LNCaP clone FGC (cell line): ENCODE results near the gene HSD17B8.

ENCODE experiments used
- DNase-seq: peaks from one replicate; pipeline ENCODE4 v3.0.0-alpha.2; 2011; ENCODE audit warnings: low read depth
- H3K4me3 ChIP-seq: 2 replicates; pipeline ENCODE4 v1.5.1; 2011; ENCODE audit warnings: mild to moderate bottlenecking, low read depth, low read length, control low read depth
- CTCF ChIP-seq: IDR thresholded peaks from 2 replicates; pipeline ENCODE4 v1.5.1; 2012; ENCODE audit warnings: mild to moderate bottlenecking; ENCODE audit not compliant: control insufficient read depth, insufficient read depth; ENCODE audit errors: extremely low read depth

HSD17B8 gene

GRCh38 chr6:33163540-33163939 lies 40.9 kb upstream of the HSD17B8 start:
- no peak overlapping the region for H3K4me3 ChIP-seq
- TF ChIP-seq CTCF = no peak
- DNase-seq = no peak

GRCh38 chr6:33164176-33164575 lies 40.3 kb upstream of the HSD17B8 start:
- no peak overlapping the region for H3K4me3 ChIP-seq
- no peak for TF ChIP-seq CTCF
- DNase-seq = no peak

DNA sequence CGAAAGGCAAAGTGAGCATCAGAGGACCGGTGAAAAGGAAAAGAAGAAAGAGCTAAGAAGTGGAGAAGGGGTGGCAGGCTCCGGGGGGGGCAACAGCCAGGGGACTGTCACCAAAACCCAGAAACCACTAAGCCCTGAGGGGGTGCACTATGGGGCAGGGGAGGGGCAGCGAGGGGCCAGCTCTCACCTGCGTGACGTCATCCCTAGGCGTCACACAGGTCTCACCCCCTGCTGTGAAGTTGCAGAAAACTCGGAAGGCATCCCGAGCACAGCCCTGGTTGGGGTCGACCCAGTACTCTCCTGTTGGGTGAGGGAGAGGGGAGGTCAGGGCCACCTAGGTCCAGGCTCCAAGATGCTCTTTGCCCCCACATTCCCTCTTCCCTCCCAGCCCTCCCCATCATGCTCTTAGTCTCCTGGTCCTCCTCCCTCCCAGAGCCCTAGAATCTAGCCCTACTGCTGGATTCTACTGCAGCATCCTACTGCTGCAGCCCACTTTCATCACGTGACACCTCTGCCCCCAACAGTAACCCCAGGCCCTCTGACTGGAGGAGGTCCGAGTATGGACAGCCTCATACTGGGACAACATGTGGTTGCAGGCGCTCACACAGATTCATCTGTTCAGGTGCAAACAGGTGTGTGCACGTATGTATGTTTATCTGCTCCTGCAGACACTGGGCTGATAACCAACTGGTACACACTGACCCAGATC lies 39.6 kb upstream of the HSD17B8 start:
- no peak overlapping the region for H3K4me3 ChIP-seq
- DNase-seq = no peak
- TF ChIP-seq CTCF = no peak

- no peak overlapping the region for H3K4me3 ChIP-seq
- TF ChIP-seq CTCF = no peak
These were observed 38.7 kb upstream of the HSD17B8 start for GRCh38 chr6:33165581-33166258.

GRCh38 chr6:33166363-33166762 lies 38.1 kb upstream of the HSD17B8 start:
- TF ChIP-seq CTCF = no peak
- H3K4me3 ChIP-seq = no peak overlapping the region
- no peak for DNase-seq

More at GRCh38 chr6:33165581-33166258, 38.7 kb upstream of the HSD17B8 start:
- DNase-seq = no peak

DNA sequence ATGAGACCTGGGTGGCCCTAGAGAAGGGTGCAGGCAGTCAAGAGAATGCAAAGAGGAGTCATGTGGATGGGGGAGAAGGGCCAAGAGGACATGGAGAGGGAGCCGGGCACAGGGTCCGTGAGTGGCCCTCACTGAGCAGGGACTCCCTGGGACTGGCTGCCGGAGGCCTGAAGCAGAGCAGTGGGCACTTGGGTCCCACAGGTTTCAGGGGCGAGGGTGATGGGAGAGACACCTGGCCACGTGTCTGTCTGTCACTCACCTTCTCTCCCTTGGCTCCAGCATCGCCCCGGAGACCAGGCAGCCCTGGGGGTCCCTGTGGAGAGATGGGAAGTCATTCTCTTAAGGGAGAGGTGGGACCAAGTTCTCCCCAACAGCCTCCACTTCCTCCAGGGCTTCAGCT lies 37.6 kb upstream of the HSD17B8 start:
- DNase-seq = no peak
- TF ChIP-seq CTCF = no peak
- no peak overlapping the region for H3K4me3 ChIP-seq
